ENCODE measurements around the gene MED17. TPM values are rescaled to one million over a fixed set of nuclear protein-coding genes. Genes with fewer than 3 reads are reported as not detected.

MED17 gene
- total RNA-seq, 3 donors from 2014 or later: 52.7 to 54.9 (median 54.8) TPM

Other genes starting within 250 kb of the MED17 start
- 10 to 100 TPM in 2 of 3 donors, 1 to 10 TPM in 1; 9.3 to 12.0 (median 11.9) TPM for gene SMCO4, start 240.9 kb upstream of the MED17 start, total RNA-seq
- 10 to 100 TPM in 2 of 3 donors, 1 to 10 TPM in 1; 9.6 to 13.7 (median 11.1) TPM for gene CEP295, start 122.6 kb upstream of the MED17 start, total RNA-seq
- 100 to 1,000 TPM; 258 to 292 (median 288) TPM for gene TAF1D, start 42.8 kb upstream of the MED17 start, total RNA-seq
- 10 to 100 TPM; 13.5 to 32.1 (median 24.5) TPM for gene C11orf54, start 42.6 kb upstream of the MED17 start, total RNA-seq
- not detected for gene VSTM5, start 66.3 kb downstream of the MED17 start, total RNA-seq
- gene HEPHL1, start 237.1 kb downstream of the MED17 start, total RNA-seq: not detected

Data from activated T-cell treated with anti-CD3 and anti-CD28 coated beads, Interleukin-2, amount 50 U/mL, for 4 hours (primary cell).